ENCODE data around the gene FBXO27.
"Not testable (repeated sequence)": the region's sequence is repeated elsewhere in the genome, so short reads cannot be mapped to it uniquely, and the experiment has no call there.

Gene FBXO27

GRCh38 chr19:39003796-39004195 lies 28.6 kb downstream of the FBXO27 start:
- no peak for DNase-seq (ENCODE audit: insufficient read length)
- no peak for FAIRE-seq
- no peak for TF ChIP-seq POLR2AphosphoS5 (IDR thresholded peaks at IDR 0.05; ENCODE audit: low read depth, low read length)
- no peak for TF ChIP-seq TAF1 (IDR thresholded peaks at IDR 0.05; ENCODE audit: borderline replicate concordance, low read depth, low read length)
- TF ChIP-seq POLR2A (IDR thresholded peaks at IDR 0.05; ENCODE audit: low read depth, low read length) = no peak

DNA sequence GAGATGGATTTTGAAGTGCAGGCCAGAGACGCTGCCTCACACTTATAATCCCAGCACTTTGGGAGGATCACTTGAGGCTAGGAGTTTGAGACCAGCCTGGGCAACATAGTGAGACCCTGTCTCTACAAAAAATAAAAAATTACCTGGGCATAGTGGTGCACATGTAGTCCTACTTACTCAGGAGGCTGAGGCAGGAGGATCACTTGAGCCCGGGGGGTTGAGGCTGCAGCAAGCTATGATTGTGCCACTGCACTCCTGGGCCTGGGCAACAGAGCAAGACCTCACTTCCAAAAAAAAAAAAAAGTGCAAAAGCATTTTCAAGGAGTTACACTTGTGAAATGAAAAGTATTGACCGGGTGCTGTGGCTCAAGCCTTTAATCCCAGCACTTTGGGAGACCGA lies 29.2 kb downstream of the FBXO27 start:
- DNase-seq (ENCODE audit: insufficient read length) (no peak), FAIRE-seq (no peak)
- TF ChIP-seq POLR2A (IDR thresholded peaks at IDR 0.05; ENCODE audit: low read depth, low read length) (no peak), POLR2AphosphoS5 (IDR thresholded peaks at IDR 0.05; ENCODE audit: low read depth, low read length) (no peak), TAF1 (IDR thresholded peaks at IDR 0.05; ENCODE audit: borderline replicate concordance, low read depth, low read length) (no peak)

DNA sequence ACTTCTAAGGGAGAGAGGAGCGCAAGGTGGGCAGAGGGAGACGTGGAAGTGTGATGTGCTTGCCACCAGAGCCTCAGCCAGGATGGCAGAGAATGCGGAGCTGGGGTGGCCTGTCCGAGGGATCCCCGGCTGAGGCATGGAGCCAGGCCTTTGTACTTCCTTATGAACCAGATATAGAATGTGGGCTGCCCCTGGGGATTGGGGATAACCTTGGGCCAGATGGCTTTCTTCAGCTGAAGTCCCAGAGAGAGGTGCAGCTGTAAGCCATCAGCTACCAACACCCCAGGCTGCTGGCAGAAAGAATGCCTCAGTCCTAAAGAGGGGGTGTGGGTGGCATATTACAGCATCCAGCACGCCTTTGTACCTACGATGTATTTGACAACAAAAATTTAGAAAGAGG lies 31.3 kb downstream of the FBXO27 start:
- no peak for TF ChIP-seq POLR2A (IDR thresholded peaks at IDR 0.05; ENCODE audit: low read depth, low read length)
- TF ChIP-seq TAF1 (IDR thresholded peaks at IDR 0.05; ENCODE audit: borderline replicate concordance, low read depth, low read length) = no peak
- TF ChIP-seq POLR2AphosphoS5 (IDR thresholded peaks at IDR 0.05; ENCODE audit: low read depth, low read length) = no peak
- no peak for FAIRE-seq
- no peak for DNase-seq (ENCODE audit: insufficient read length)

- DNase-seq (ENCODE audit: insufficient read length); FAIRE-seq: not testable (repeated sequence)
Measured at GRCh38 chr19:38997576-38997975, 34.8 kb downstream of the FBXO27 start.

- FAIRE-seq = no peak
- no peak for TF ChIP-seq TAF1 (IDR thresholded peaks at IDR 0.05; ENCODE audit: borderline replicate concordance, low read depth, low read length)
- no peak for TF ChIP-seq POLR2AphosphoS5 (IDR thresholded peaks at IDR 0.05; ENCODE audit: low read depth, low read length)
- no peak for TF ChIP-seq POLR2A (IDR thresholded peaks at IDR 0.05; ENCODE audit: low read depth, low read length)
- DNase-seq (ENCODE audit: insufficient read length) = no peak
Measured at GRCh38 chr19:38993271-38993670, 39.1 kb downstream of the FBXO27 start.

DNA sequence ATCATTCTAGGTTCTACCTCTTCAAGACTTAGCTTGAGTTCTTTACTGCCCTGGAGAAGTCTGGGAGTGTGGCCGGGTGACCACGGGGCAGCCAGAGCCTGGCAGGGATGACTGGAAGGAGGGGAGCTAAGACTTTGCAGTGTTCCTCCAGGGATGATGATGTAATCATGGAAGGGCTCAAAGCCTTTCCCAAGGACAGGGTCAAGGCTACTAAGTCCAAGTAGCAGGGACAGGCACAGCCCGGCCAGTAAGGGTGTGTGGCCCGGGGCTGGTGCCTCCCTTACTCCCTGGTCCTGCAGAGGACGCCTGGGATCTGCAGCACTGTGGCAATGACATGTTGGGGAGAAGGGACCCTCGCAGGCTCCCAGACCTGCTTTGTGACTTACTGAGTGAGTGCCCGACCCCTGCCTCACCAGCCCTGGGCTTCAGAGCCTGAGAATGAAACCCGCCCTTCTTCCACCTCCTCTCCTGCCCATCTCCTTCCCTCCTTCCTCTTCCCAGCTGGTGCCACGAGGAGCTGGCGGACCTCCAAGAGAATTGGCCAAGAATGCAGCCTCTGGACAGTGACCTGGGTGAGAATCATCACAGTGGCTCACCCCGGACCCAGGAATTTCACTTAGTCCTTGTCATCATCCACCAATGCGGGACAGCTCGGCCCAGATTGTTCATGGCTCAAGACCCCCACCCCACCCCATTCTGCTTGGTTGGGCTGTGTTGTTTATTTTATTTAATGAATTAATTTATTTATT lies 41.2 kb downstream of the FBXO27 start:
- TF ChIP-seq POLR2AphosphoS5 (IDR thresholded peaks at IDR 0.05; ENCODE audit: low read depth, low read length) (no peak), POLR2A (IDR thresholded peaks at IDR 0.05; ENCODE audit: low read depth, low read length) (no peak), TAF1 (IDR thresholded peaks at IDR 0.05; ENCODE audit: borderline replicate concordance, low read depth, low read length) (no peak)
- DNase-seq (ENCODE audit: insufficient read length) = no peak
- FAIRE-seq = no peak

GRCh38 chr19:38989614-38990013 lies 42.7 kb downstream of the FBXO27 start:
- FAIRE-seq; DNase-seq (ENCODE audit: insufficient read length): not testable (repeated sequence)

DNA sequence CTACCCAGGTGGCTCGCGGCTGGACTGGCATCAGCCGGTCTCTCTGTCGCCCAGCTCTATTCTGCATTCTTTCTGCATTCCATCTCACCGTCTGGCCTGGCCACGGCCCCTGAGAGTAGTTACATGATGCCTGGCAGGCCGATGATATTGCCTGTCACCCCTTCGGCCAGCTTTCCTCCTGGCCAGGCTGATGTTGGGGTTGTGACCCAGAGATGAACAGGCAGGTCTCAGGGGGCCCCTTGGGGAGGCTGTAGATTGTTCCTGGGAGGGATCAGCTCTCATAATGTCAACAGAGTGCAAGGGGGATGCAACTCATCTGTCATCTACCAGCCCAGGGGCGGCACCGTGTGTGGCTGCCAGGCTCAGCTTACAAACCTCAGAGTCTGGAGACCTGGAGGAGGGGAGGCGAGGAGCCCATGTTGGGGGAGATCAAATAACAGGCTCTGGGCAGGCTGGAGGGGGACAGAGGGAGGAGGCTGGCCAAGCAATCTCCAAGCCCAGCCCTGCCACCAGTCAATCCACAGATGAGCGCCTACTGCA lies 43.2 kb downstream of the FBXO27 start:
- no peak for FAIRE-seq
- no peak for DNase-seq (ENCODE audit: insufficient read length)
- TF ChIP-seq POLR2AphosphoS5 (IDR thresholded peaks at IDR 0.05; ENCODE audit: low read depth, low read length) = no peak
- no peak for TF ChIP-seq POLR2A (IDR thresholded peaks at IDR 0.05; ENCODE audit: low read depth, low read length)
- no peak for TF ChIP-seq TAF1 (IDR thresholded peaks at IDR 0.05; ENCODE audit: borderline replicate concordance, low read depth, low read length)

- FAIRE-seq = not testable (repeated sequence)
Measured at GRCh38 chr19:38988627-38989026, 43.7 kb downstream of the FBXO27 start.

GRCh38 chr19:38987745-38988144 lies 44.6 kb downstream of the FBXO27 start:
- not testable (repeated sequence) for FAIRE-seq

More at GRCh38 chr19:38988627-38989026, 43.7 kb downstream of the FBXO27 start:
- not testable (repeated sequence) for DNase-seq (ENCODE audit: insufficient read length)

GRCh38 chr19:38985262-38985661 lies 47.1 kb downstream of the FBXO27 start:
- TF ChIP-seq POLR2A (IDR thresholded peaks at IDR 0.05; ENCODE audit: low read depth, low read length) (no peak), TAF1 (IDR thresholded peaks at IDR 0.05; ENCODE audit: borderline replicate concordance, low read depth, low read length) (no peak), POLR2AphosphoS5 (IDR thresholded peaks at IDR 0.05; ENCODE audit: low read depth, low read length) (no peak)
- DNase-seq (ENCODE audit: insufficient read length) = no peak
- no peak for FAIRE-seq

More at GRCh38 chr19:38987745-38988144, 44.6 kb downstream of the FBXO27 start:
- not testable (repeated sequence) for DNase-seq (ENCODE audit: insufficient read length)

GRCh38 chr19:38980583-38981374 lies 51.6 kb downstream of the FBXO27 start:
- no peak for DNase-seq (ENCODE audit: insufficient read length)
- TF ChIP-seq POLR2AphosphoS5 (IDR thresholded peaks at IDR 0.05; ENCODE audit: low read depth, low read length) (no peak), TAF1 (IDR thresholded peaks at IDR 0.05; ENCODE audit: borderline replicate concordance, low read depth, low read length) (no peak), POLR2A (IDR thresholded peaks at IDR 0.05; ENCODE audit: low read depth, low read length) (no peak)
- FAIRE-seq = no peak

All from GM12892 (cell line).